ENCODE data around the gene PCSK1.
"Not testable (repeated sequence)": the region's sequence is repeated elsewhere in the genome, so short reads cannot be mapped to it uniquely, and the experiment has no call there.

The PCSK1 gene

GRCh38 chr5:96367337-96367736 lies 65.7 kb downstream of the PCSK1 start:
- not testable (repeated sequence) for DNase-seq

- DNase-seq, result no peak
These were observed 78.8 kb downstream of the PCSK1 start for GRCh38 chr5:96354237-96354636.

GRCh38 chr5:96353220-96353619 lies 79.8 kb downstream of the PCSK1 start:
- DNase-seq, result no peak

- DNase-seq, result no peak
These were observed 82.4 kb downstream of the PCSK1 start for GRCh38 chr5:96350678-96351077.

GRCh38 chr5:96348536-96348935 lies 84.5 kb downstream of the PCSK1 start:
- no peak for DNase-seq

GRCh38 chr5:96347502-96348292 lies 85.4 kb downstream of the PCSK1 start:
- DNase-seq, result no peak

- DNase-seq, result no peak
These were observed 88.1 kb downstream of the PCSK1 start for GRCh38 chr5:96344678-96345577.

- no peak for DNase-seq
These were observed 90.0 kb downstream of the PCSK1 start for GRCh38 chr5:96343094-96343493.

- DNase-seq, result no peak
These were observed 90.5 kb downstream of the PCSK1 start for GRCh38 chr5:96342581-96342980.

All from femur (tissue), 1 donor.